GM23338 (cell line): ENCODE measurements around the gene CCNY.

Experiments used
- CREB1 ChIP-seq: fragments of 250-450 bp; sonication (Bioruptor Pico); IDR thresholded peaks from 2 replicates; pipeline ENCODE4 v1.5.0; 2020; ENCODE audit warnings: low read depth, mild to moderate bottlenecking, moderate library complexity
- CTCF ChIP-seq, 2 experiments: fragments of 200-600 bp in 1 of 2; sonication (generic) in 1 of 2; conservative IDR thresholded peaks; 2 replicates each; pipeline versions ENCODE4 v1.5.1 to v1.6.1; 2016 to 2017; ENCODE audit warnings: antibody characterized with exemption in 2 of 2, low read depth in 2 of 2, mild to moderate bottlenecking in 2 of 2, moderate library complexity in 1 of 2
- EZH2 ChIP-seq: fragments of 200-600 bp; sonication (generic); IDR thresholded peaks from one replicate; pipeline ENCODE4 v1.8.0; 2017; ENCODE audit warnings: antibody characterized with exemption, mild to moderate bottlenecking, low read depth; ENCODE audit not compliant: unreplicated experiment
- EZH2phosphoT487 ChIP-seq: fragments of 200-600 bp; sonication (generic); IDR thresholded peaks from one replicate; pipeline ENCODE4 v1.8.1; 2018; ENCODE audit warnings: antibody characterized with exemption; ENCODE audit not compliant: unreplicated experiment
- POLR2AphosphoS5 ChIP-seq: IDR thresholded peaks from 2 replicates; pipeline ENCODE4 v1.6.1; 2016; ENCODE audit warnings: antibody characterized with exemption, low read depth

- TF ChIP-seq EZH2phosphoT487: no peak
- TF ChIP-seq CTCF (conservative IDR thresholded peaks at IDR 0.05; ENCODE audit: low read depth in 2 of 2): no peak
- TF ChIP-seq POLR2AphosphoS5: no peak
- no peak for TF ChIP-seq CREB1 (CRISPR knock-in tag)
- TF ChIP-seq EZH2: no peak
These were observed 134.6 kb downstream of the CCNY start for GRCh38 chr10:35470925-35471315.
